Upper lobe of left lung (tissue), 6 donors: ENCODE results near the gene CSNK1G2. TPM values are rescaled to one million over a fixed set of nuclear protein-coding genes. Genes with fewer than 3 reads are reported as not detected.
A peak's percentile ranks its signal among the peaks of the same experiment; 100 is the strongest.

Source experiments
- ATAC-seq, 2 donors: fragments of 200-7000 bp; cut with Tn5 transposase; one replicate each; pipeline ENCODE4 v1.9.1; 2022; ENCODE audit warnings: mild to moderate bottlenecking in 2 of 2, moderate library complexity in 2 of 2; ENCODE audit not compliant: low FRiP score in 2 of 2
- DNase-seq, 2 donors: peaks; one replicate each; pipeline ENCODE4 v3.0.0-alpha.2; 2019 to 2020
- H3K27ac ChIP-seq, 4 donors: fragments of 200-600 bp; sonication (generic); one replicate each; pipeline ENCODE4 v1.5.1; 2016 to 2019
- H3K27me3 ChIP-seq, 4 donors: fragments of 200-600 bp; sonication (generic); one replicate each; pipeline ENCODE4 v1.5.1; 2017 to 2019
- H3K36me3 ChIP-seq, 4 donors: fragments of 200-600 bp; sonication (generic); one replicate each; pipeline ENCODE4 v1.5.1; 2016 to 2019
- H3K4me1 ChIP-seq, 4 donors: fragments of 200-600 bp; sonication (generic); one replicate each; pipeline ENCODE4 v1.5.1; 2018 to 2019
- H3K4me3 ChIP-seq, 4 donors: fragments of 200-600 bp; sonication (generic); one replicate each; pipeline ENCODE4 v1.5.1; 2017 to 2019; ENCODE audit warnings: mild to moderate bottlenecking in 2 of 4, moderate library complexity in 1 of 4
- H3K9me3 ChIP-seq, 4 donors: fragments of 200-600 bp; sonication (generic); one replicate each; pipeline ENCODE4 v1.5.1; 2018 to 2019
- CTCF ChIP-seq, 6 experiments: fragments of 450-650 bp in 4 of 6; fragments of 200-600 bp in 2 of 6; sonication (generic) in 2 of 6; IDR thresholded peaks; one replicate each; pipeline ENCODE4 v1.5.1; 2016 to 2019; ENCODE audit warnings: antibody characterized with exemption in 6 of 6
- EP300 ChIP-seq, 4 donors: sonication (generic); formaldehyde crosslinking; IDR thresholded peaks; one replicate each; pipeline ENCODE4 v1.5.1; 2017; ENCODE audit warnings: antibody characterized with exemption in 4 of 4, control low read depth in 2 of 4
- POLR2A ChIP-seq, 4 donors: fragments of 450-650 bp; IDR thresholded peaks; one replicate each; pipeline ENCODE4 v1.5.1; 2016 to 2017; ENCODE audit warnings: antibody characterized with exemption in 4 of 4, mild to moderate bottlenecking in 2 of 4
- POLR2AphosphoS5 ChIP-seq, 2 donors: sonication (generic); formaldehyde crosslinking; IDR thresholded peaks; one replicate each; pipeline ENCODE4 v1.5.1; 2017; ENCODE audit warnings: antibody characterized with exemption in 2 of 2
- WGBS, 2 donors: methylation state at CpG; one replicate each; pipeline ENCODE4 v1.1.5; 2017 to 2018; 5-methylcytosine and 5-hydroxymethylcytosine counted together
- total RNA-seq, 6 donors: library from RNA; depleted of rRNA in 4 of 6; stranded (reverse); fragments of >200 nt in 4 of 6; gene quantifications; one replicate each; pipeline versions ENCODE4 v1.1.0 to v1.2.1, GENCODE V29; 2016 to 2021
- donor health status: DM: no; HTN: no; CAD: no; lungs with moderate emphysema.
- donor health status: DM: no; HTN: yes; CAD: no; lungs with severe emphysema.

Gene CSNK1G2
- total RNA-seq, 6 donors from 2014 or later, result 49.9 to 176 (median 75.4) TPM

DNA sequence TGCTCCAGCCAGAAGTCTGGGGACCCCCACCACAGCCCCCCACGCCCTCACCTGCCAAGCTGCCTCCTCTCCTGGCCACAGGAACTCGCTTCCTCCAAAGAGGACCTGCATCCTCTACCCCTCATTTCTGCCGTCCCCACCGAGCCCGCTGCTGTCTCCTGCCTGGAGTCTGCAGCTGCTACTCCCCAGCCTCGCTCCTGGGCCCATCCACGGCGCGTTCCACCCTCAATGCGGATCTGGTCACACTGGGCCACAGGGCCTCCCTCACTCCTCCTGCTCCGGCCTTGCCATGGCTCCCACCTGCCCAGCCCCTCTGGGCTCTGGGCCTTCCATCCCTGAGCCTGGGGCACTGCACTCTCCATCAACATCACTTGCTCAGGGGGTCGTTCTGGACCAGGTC is 70.2 kb downstream of the CSNK1G2 start:
- no peak for ATAC-seq
- DNase-seq, result no peak
- no peak overlapping the region for H3K4me3 ChIP-seq
- no peaks in the 10 kb centered on the region for H3K27me3 ChIP-seq
- 93 to 95% methylated on average over 12 of the region's 12 CpGs for WGBS, 2 donors
- peaks cover 13 to 23% (median 15%) of the 10 kb centered on the region in 4 donors for H3K4me1 ChIP-seq
- no peak overlapping the region for H3K27ac ChIP-seq
- H3K36me3 ChIP-seq, result no peaks in the 10 kb centered on the region
- no peaks in the 10 kb centered on the region for H3K9me3 ChIP-seq
- TF ChIP-seq POLR2AphosphoS5 (IDR thresholded peaks at IDR 0.05) (no peak), EP300 (IDR thresholded peaks at IDR 0.05) (no peak), CTCF (IDR thresholded peaks at IDR 0.05) (no peak), POLR2A (IDR thresholded peaks at IDR 0.05) (no peak)

GRCh38 chr19:2012941-2013682 is 72.1 kb downstream of the CSNK1G2 start:
- no peak for DNase-seq
- peak in 1 of 2 donors; percentile 12 for ATAC-seq
- TF ChIP-seq POLR2A (IDR thresholded peaks at IDR 0.05) (no peak), EP300 (IDR thresholded peaks at IDR 0.05) (no peak), POLR2AphosphoS5 (IDR thresholded peaks at IDR 0.05) (no peak), CTCF (IDR thresholded peaks at IDR 0.05) (no peak)
- Histone ChIP-seq H3K4me1 (peaks cover 19 to 28% (median 20%) of the 10 kb centered on the region in 4 donors), H3K36me3 (no peaks in the 10 kb centered on the region), H3K9me3 (no peaks in the 10 kb centered on the region), H3K27ac (peak overlapping the region in 1 of 4 donors; percentile 10), H3K27me3 (no peaks in the 10 kb centered on the region), H3K4me3 (no peak overlapping the region)
- 94% methylated on average over 13 to 21 of the region's 21 CpGs for WGBS, 2 donors

- Histone ChIP-seq H3K9me3 (no peaks in the 10 kb centered on the region), H3K36me3 (no peaks in the 10 kb centered on the region), H3K27ac (peak overlapping the region in 1 of 4 donors; percentile 10), H3K4me3 (no peak overlapping the region), H3K4me1 (peaks cover 19 to 28% (median 20%) of the 10 kb centered on the region in 4 donors), H3K27me3 (no peaks in the 10 kb centered on the region)
- DNase-seq (no peak), ATAC-seq (no peak)
- TF ChIP-seq POLR2A (IDR thresholded peaks at IDR 0.05), result no peak
- TF ChIP-seq CTCF (IDR thresholded peaks at IDR 0.05), result no peak
- TF ChIP-seq EP300 (IDR thresholded peaks at IDR 0.05), result no peak
- TF ChIP-seq POLR2AphosphoS5 (IDR thresholded peaks at IDR 0.05), result no peak
- 92 to 95% methylated on average over 6 of the region's 6 CpGs for WGBS, 2 donors
Observed at GRCh38 chr19:2013683-2013961, 72.7 kb downstream of the CSNK1G2 start.

DNA sequence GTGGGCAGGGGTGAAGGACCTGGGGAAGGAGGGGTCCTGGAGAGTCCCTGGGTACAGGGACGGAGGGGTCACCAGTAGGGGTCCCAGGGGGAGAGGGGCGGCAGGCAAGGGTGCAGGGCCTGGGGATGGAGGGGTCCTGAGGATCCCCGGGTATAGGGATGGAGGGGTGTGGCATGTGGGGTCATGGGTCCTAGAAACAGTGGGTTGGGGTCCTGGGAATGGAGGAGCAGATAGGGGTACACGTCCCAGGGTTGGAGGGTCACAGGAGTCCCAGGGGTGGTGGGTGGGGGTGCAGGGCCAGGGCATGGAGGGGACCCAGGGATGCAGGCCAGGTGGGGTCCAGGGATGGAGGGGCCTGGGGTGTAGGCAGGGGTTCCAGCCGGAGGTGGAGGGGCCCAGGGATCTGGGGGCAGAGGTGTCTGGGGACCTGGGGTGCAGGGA is 73.2 kb downstream of the CSNK1G2 start:
- Histone ChIP-seq H3K27me3 (no peaks in the 10 kb centered on the region), H3K9me3 (no peaks in the 10 kb centered on the region), H3K36me3 (no peaks in the 10 kb centered on the region), H3K4me1 (peaks cover 19 to 28% (median 20%) of the 10 kb centered on the region in 4 donors), H3K27ac (peak overlapping the region in 2 of 4 donors; percentile 53 to 86), H3K4me3 (peak overlapping the region in 3 of 4 donors; percentile 66 to 81 (median 68))
- whole genome bisulfite sequencing, 2 donors, result 85 to 87% methylated on average over 5 of the region's 5 CpGs
- ATAC-seq, result no peak
- no peak for DNase-seq
- TF ChIP-seq POLR2AphosphoS5 (IDR thresholded peaks at IDR 0.05), result no peak
- no peak for TF ChIP-seq CTCF (IDR thresholded peaks at IDR 0.05)
- TF ChIP-seq POLR2A (IDR thresholded peaks at IDR 0.05), result no peak
- no peak for TF ChIP-seq EP300 (IDR thresholded peaks at IDR 0.05)
